ENCODE measurements around the gene ZFP28. TPM values are rescaled to one million over a fixed set of nuclear protein-coding genes. Genes with fewer than 3 reads are reported as not detected.

The ZFP28 gene
- 1 to 10 TPM; 6.4 to 6.6 TPM for total RNA-seq

GRCh38 chr19:56538761-56539263, at the start of gene ZFP28:
ZFP28 (plus strand) TSS chr19:56538948; CDS start chr19:56539019, 71 bp downstream.
- POLR2A ChIA-PET, result interaction anchor here (1.3 kb wide), 1 partner anchor 850 kb away, joined by 4 read pairs; the partner anchor contains the start of gene ZNF548
- H3K4me3 Mint-ChIP-seq, result peak within 1 kb of the TSS; percentile 85
- ATAC-seq (peak; percentile 83), DNase-seq (peak; percentile 83)
- peaks cover 54% of the 10 kb centered on the region for H3K9me3 Mint-ChIP-seq (ENCODE audit: insufficient read depth)
- CTCF ChIA-PET, result no interaction called here
- H3K4me1 Mint-ChIP-seq (ENCODE audit: low read depth), result peaks cover 19% of the 10 kb centered on the region
- peak within 1 kb of the TSS; percentile 99 for H3K27ac Mint-ChIP-seq
- H3K27me3 Mint-ChIP-seq (ENCODE audit: low read depth), result no peaks in the 10 kb centered on the region
- H3K36me3 Mint-ChIP-seq (ENCODE audit: low read depth), result peaks cover 58% of the 10 kb centered on the region

- peaks cover 3% of the 10 kb centered on the region for H3K36me3 Mint-ChIP-seq (ENCODE audit: low read depth)
- no peak overlapping the region for H3K27ac Mint-ChIP-seq
- H3K9me3 Mint-ChIP-seq (ENCODE audit: insufficient read depth), result peaks cover 31% of the 10 kb centered on the region
- ATAC-seq (no peak), DNase-seq (no peak)
- CTCF ChIA-PET, result no interaction called here
- POLR2A ChIA-PET, result no interaction called here
- H3K27me3 Mint-ChIP-seq (ENCODE audit: low read depth), result no peaks in the 10 kb centered on the region
- no peaks in the 10 kb centered on the region for H3K4me1 Mint-ChIP-seq (ENCODE audit: low read depth)
- H3K4me3 Mint-ChIP-seq, result no peak overlapping the region
These were observed 47.3 kb upstream of the ZFP28 start for GRCh38 chr19:56491399-56491798.

DNA sequence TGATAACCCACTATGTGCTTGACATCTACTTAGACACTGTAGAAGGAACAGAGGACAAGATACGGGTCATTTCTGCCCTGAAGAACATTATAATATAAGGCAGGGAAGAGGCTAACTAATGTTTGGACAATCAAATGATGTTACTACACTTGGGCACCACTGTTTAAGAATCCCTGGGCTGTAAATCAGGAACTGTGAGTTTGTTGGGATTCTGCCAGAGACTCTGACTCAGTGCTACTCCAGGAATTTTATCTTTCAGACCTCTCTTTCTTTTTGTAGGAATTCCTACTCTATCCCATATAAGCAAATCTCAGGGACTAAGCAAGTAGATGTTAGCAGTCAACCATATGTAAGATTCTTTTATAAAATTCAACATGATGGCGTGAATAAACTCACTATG, 34.2 kb upstream of the ZFP28 start:
- no peak for ATAC-seq
- Mint-ChIP-seq H3K4me3 (no peak overlapping the region), H3K4me1 (ENCODE audit: low read depth) (peaks cover 9% of the 10 kb centered on the region), H3K27me3 (ENCODE audit: low read depth) (no peaks in the 10 kb centered on the region), H3K9me3 (ENCODE audit: insufficient read depth) (peaks cover 30% of the 10 kb centered on the region), H3K36me3 (ENCODE audit: low read depth) (peaks cover 9% of the 10 kb centered on the region), H3K27ac (no peak overlapping the region)
- POLR2A ChIA-PET, result no interaction called here
- DNase-seq, result no peak
- CTCF ChIA-PET, result no interaction called here

DNA sequence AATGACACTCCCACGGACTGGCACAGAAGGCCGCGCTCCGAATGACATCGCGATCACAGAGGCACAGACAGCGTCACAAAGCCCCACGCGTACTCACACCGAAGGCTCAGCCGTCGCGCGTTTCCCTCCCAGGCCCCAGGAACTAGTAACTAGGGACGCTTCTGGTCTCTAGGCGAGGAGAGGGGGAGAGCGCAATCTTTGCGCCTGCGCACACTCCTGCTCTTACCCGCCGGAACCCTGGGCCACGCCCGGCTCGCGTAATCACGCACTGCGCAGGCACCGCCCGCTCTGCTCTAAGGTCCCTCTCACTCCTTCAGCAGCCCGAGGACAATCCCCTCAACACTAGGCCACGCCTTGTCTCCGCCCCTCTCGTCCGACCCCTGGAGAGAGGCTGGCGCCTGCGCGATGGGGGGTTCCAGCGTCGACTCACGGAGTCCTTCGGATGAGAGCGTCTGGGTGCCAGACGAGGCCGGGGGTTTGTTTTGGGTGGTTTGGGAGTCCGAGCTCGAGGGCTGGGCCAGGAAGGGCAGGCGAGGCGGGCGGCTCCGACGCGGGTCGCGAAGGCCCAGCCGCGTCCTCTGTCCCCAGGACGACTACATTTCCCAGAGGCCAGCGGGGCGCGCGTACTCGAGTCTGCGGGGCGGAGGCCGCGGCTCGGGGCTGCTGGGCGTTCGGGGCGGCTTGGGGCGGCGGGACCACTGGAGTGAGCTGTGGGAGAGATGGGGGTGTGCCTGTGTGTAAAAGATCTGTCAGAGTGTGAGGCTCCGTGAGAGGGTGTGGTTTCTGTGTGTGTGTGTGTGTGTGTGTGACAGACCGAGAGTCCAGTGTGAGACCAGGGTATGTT, 31.1 kb upstream of the ZFP28 start, which contains the start of gene ZNF471:
TSS of gene ZNF471 (plus strand) at position 410 of the 844 bp plus-strand sequence. CDS start 3,717 bp downstream, outside the sequence.
- CTCF ChIA-PET, result no interaction called here
- no peak within 1 kb of the TSS for H3K27ac Mint-ChIP-seq
- peak; percentile 100 for ATAC-seq
- peaks cover 6% of the 10 kb centered on the region for H3K36me3 Mint-ChIP-seq (ENCODE audit: low read depth)
- peaks cover 19% of the 10 kb centered on the region for H3K9me3 Mint-ChIP-seq (ENCODE audit: insufficient read depth)
- H3K4me3 Mint-ChIP-seq, result no peak within 1 kb of the TSS
- peak; percentile 95 for DNase-seq
- H3K4me1 Mint-ChIP-seq (ENCODE audit: low read depth), result peaks cover 9% of the 10 kb centered on the region
- POLR2A ChIA-PET, result interaction anchor here (0.6 kb wide), 2 partner anchors 23 to 1201 kb away, joined by 3 to 4 read pairs; partner anchors contain the start of gene ZNF154
- no peaks in the 10 kb centered on the region for H3K27me3 Mint-ChIP-seq (ENCODE audit: low read depth)

GRCh38 chr19:56508290-56508778, 30.4 kb upstream of the ZFP28 start:
- H3K9me3 Mint-ChIP-seq (ENCODE audit: insufficient read depth), result peaks cover 12% of the 10 kb centered on the region
- H3K36me3 Mint-ChIP-seq (ENCODE audit: low read depth), result peaks cover 6% of the 10 kb centered on the region
- H3K27ac Mint-ChIP-seq, result no peak overlapping the region
- peaks cover 9% of the 10 kb centered on the region for H3K4me1 Mint-ChIP-seq (ENCODE audit: low read depth)
- H3K4me3 Mint-ChIP-seq, result no peak overlapping the region
- DNase-seq, result peak; percentile 20
- POLR2A ChIA-PET, result interaction anchor here (0.6 kb wide), 1 partner anchor 1201 kb away, joined by 4 read pairs; the partner anchor contains the start of gene ZNF154
- CTCF ChIA-PET, result no interaction called here
- ATAC-seq, result no peak
- no peaks in the 10 kb centered on the region for H3K27me3 Mint-ChIP-seq (ENCODE audit: low read depth)

- no peaks in the 10 kb centered on the region for H3K4me1 Mint-ChIP-seq (ENCODE audit: low read depth)
- DNase-seq (no peak), ATAC-seq (no peak)
- POLR2A ChIA-PET, result no interaction called here
- H3K9me3 Mint-ChIP-seq (ENCODE audit: insufficient read depth), result peaks cover 65% of the 10 kb centered on the region
- peaks cover 18% of the 10 kb centered on the region for H3K36me3 Mint-ChIP-seq (ENCODE audit: low read depth)
- no peak overlapping the region for H3K4me3 Mint-ChIP-seq
- CTCF ChIA-PET, result no interaction called here
- no peaks in the 10 kb centered on the region for H3K27me3 Mint-ChIP-seq (ENCODE audit: low read depth)
- no peak overlapping the region for H3K27ac Mint-ChIP-seq
These were observed 13.4 kb upstream of the ZFP28 start for GRCh38 chr19:56525214-56525860.

GRCh38 chr19:56537442-56537841, 1.3 kb upstream of the ZFP28 start:
- ATAC-seq (no peak), DNase-seq (no peak)
- no peaks in the 10 kb centered on the region for H3K27me3 Mint-ChIP-seq (ENCODE audit: low read depth)
- peaks cover 19% of the 10 kb centered on the region for H3K4me1 Mint-ChIP-seq (ENCODE audit: low read depth)
- H3K4me3 Mint-ChIP-seq, result peak overlapping the region; percentile 85
- H3K9me3 Mint-ChIP-seq (ENCODE audit: insufficient read depth), result peaks cover 51% of the 10 kb centered on the region
- CTCF ChIA-PET, result no interaction called here
- peak overlapping the region; percentile 99 for H3K27ac Mint-ChIP-seq
- POLR2A ChIA-PET, result interaction anchor here (1.3 kb wide), 1 partner anchor 852 kb away, joined by 4 read pairs; the partner anchor contains the start of gene ZNF548
- peaks cover 48% of the 10 kb centered on the region for H3K36me3 Mint-ChIP-seq (ENCODE audit: low read depth)

DNA sequence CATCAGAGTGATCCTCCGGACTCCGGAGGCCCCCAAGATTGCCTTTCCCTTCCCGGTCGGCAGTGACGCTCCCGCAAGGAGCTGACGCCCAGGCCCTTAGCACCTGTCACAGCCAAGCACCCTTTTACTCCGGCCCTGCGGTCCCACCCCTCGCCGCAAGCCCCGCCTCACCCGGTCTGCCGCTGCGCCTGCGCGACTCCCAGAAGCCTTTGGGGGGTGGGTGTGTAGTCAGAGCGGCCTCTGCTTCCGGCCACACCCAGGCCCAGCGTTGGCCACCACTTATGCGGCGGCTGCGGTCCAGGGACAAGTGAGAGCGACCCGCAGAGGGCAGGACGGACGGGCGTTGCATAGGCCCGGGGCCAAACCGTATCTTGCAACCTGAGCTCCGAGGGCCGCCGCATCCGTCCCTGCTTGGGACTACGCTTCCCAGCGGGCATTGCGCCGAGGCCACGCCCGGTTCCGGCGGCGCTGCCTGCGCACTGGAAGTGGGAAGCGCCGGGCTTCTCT, 441 bp upstream of the ZFP28 start:
- DNase-seq, result peak; percentile 95
- POLR2A ChIA-PET, result interaction anchor here (0.5 to 1.3 kb wide), 2 partner anchors 57 to 851 kb away, joined by 4 read pairs; partner anchors contain the start of genes ZNF548 and ZNF71
- H3K27ac Mint-ChIP-seq, result peak overlapping the region; percentile 99
- CTCF ChIA-PET, result no interaction called here
- H3K4me3 Mint-ChIP-seq, result peak overlapping the region; percentile 85
- H3K4me1 Mint-ChIP-seq (ENCODE audit: low read depth), result peaks cover 19% of the 10 kb centered on the region
- ATAC-seq, result peak; percentile 93
- H3K27me3 Mint-ChIP-seq (ENCODE audit: low read depth), result no peaks in the 10 kb centered on the region
- peaks cover 49% of the 10 kb centered on the region for H3K9me3 Mint-ChIP-seq (ENCODE audit: insufficient read depth)
- peaks cover 53% of the 10 kb centered on the region for H3K36me3 Mint-ChIP-seq (ENCODE audit: low read depth)

GRCh38 chr19:56543776-56544175, 5.0 kb downstream of the ZFP28 start:
- peaks cover 75% of the 10 kb centered on the region for H3K36me3 Mint-ChIP-seq (ENCODE audit: low read depth)

GRCh38 chr19:56547535-56547934, 8.8 kb downstream of the ZFP28 start:
- Mint-ChIP-seq H3K36me3 (ENCODE audit: low read depth) (peaks cover 66% of the 10 kb centered on the region), H3K4me1 (ENCODE audit: low read depth) (no peaks in the 10 kb centered on the region), H3K27me3 (ENCODE audit: low read depth) (no peaks in the 10 kb centered on the region), H3K9me3 (ENCODE audit: insufficient read depth) (peaks cover 50% of the 10 kb centered on the region), H3K4me3 (no peak overlapping the region), H3K27ac (no peak overlapping the region)
- DNase-seq (no peak), ATAC-seq (no peak)
- CTCF ChIA-PET, result no interaction called here
- POLR2A ChIA-PET, result no interaction called here

More at GRCh38 chr19:56543776-56544175, 5.0 kb downstream of the ZFP28 start:
- no peak for DNase-seq
- ChIA-PET CTCF (no interaction called here), POLR2A (no interaction called here)
- Mint-ChIP-seq H3K27ac (no peak overlapping the region), H3K9me3 (ENCODE audit: insufficient read depth) (peaks cover 60% of the 10 kb centered on the region), H3K4me1 (ENCODE audit: low read depth) (peaks cover 12% of the 10 kb centered on the region), H3K4me3 (no peak overlapping the region), H3K27me3 (ENCODE audit: low read depth) (no peaks in the 10 kb centered on the region)
- no peak for ATAC-seq

DNA sequence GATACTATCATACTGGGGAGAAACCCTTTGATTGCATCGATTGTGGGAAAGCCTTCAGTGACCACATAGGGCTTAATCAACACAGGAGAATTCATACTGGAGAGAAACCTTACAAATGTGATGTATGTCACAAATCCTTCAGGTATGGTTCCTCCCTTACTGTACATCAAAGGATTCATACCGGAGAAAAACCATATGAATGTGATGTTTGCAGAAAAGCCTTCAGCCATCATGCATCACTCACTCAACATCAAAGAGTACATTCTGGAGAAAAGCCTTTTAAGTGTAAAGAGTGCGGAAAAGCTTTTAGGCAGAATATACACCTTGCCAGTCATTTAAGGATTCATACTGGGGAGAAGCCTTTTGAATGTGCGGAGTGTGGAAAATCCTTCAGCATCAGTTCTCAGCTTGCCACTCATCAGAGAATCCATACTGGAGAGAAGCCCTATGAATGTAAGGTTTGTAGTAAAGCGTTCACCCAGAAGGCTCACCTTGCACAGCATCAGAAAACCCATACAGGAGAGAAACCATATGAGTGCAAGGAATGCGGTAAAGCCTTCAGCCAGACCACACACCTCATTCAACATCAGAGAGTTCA, 15.6 kb downstream of the ZFP28 start:
- Mint-ChIP-seq H3K4me1 (ENCODE audit: low read depth) (no peaks in the 10 kb centered on the region), H3K27me3 (ENCODE audit: low read depth) (no peaks in the 10 kb centered on the region), H3K27ac (no peak overlapping the region), H3K36me3 (ENCODE audit: low read depth) (peaks cover 46% of the 10 kb centered on the region), H3K4me3 (no peak overlapping the region), H3K9me3 (ENCODE audit: insufficient read depth) (peaks cover 59% of the 10 kb centered on the region)
- ATAC-seq (no peak), DNase-seq (no peak)
- POLR2A ChIA-PET, result no interaction called here
- CTCF ChIA-PET, result no interaction called here
